CD4-positive, alpha-beta T cell treated with Interleukin-10 for 1 hour (primary cell): Measurements from ENCODE around the gene RNF44.
"Not testable (repeated sequence)": the region's sequence is repeated elsewhere in the genome, so short reads cannot be mapped to it uniquely, and the experiment has no call there.

ENCODE experiments used
- DNase-seq: peaks from one replicate; pipeline ENCODE4 v3.0.0-alpha.2; 2020

Gene RNF44

GRCh38 chr5:176515396-176515795, 21.8 kb downstream of the RNF44 start:
- DNase-seq, result no peak

DNA sequence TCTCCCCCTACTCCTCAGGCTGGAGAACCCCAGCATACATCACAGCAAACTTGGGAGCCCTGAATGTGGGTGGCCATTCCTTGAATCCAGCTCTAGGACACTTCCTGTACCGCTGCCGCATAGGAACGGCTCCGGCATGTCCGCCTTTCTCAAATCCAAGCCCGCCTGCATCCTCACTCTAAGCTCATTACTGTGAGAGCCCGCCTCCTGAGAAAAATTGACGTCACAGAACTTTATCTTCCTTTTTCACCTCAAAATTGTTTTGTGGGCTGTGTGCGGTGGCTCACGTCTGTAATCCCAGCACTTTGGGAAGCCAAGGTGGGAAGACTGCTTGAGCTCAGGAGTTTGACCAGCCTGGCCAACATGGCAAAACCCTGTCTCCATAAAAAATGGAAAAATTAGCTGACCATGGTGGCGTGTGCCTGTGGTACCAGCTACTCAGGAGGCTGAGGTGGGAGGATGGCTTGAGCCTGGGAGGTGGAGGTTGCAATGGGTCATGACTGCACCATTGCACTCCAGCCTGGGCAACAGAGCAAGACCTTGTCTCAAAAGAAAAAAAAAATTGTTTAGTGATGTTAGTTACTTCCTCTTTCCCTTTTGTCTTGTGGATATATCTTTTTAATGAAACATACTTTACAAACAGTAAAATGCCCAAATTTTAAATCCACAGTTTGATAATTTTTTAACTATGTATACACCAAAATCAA, 22.8 kb downstream of the RNF44 start:
- no peak for DNase-seq

GRCh38 chr5:176513788-176514187, 23.4 kb downstream of the RNF44 start:
- no peak for DNase-seq

- no peak for DNase-seq
Measured at GRCh38 chr5:176508603-176509002, 28.6 kb downstream of the RNF44 start.

GRCh38 chr5:176507911-176508310, 29.3 kb downstream of the RNF44 start:
- no peak for DNase-seq

GRCh38 chr5:176503496-176503895, 33.7 kb downstream of the RNF44 start:
- DNase-seq, result no peak

GRCh38 chr5:176501333-176501732, 35.9 kb downstream of the RNF44 start:
- DNase-seq, result no peak

DNA sequence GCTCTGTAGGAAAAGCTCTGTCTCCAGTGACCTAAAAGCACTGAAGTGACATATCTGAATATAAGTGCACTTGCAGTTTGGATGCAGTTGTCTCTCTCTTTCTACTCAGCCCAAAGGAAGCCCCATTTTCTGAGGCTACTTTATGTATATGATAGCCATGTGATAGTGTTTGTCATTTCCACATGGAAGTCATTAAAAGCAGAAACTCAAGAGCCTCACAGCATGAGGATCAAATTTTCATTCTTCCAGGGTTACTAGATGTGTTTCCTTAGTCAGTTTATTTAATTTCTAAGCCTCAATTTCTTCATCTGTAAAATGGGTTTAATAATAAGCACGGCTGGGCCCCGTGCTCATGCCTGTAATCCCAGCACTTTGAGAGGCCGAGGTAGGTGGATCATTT, 36.7 kb downstream of the RNF44 start:
- no peak for DNase-seq

- no peak for DNase-seq
Measured at GRCh38 chr5:176499273-176499672, 37.9 kb downstream of the RNF44 start.

GRCh38 chr5:176497852-176498251, 39.4 kb downstream of the RNF44 start:
- DNase-seq, result no peak

GRCh38 chr5:176492431-176492830, 44.8 kb downstream of the RNF44 start:
- no peak for DNase-seq

- DNase-seq, result no peak
Measured at GRCh38 chr5:176491901-176492300, 45.3 kb downstream of the RNF44 start.

GRCh38 chr5:176491101-176491502, 46.1 kb downstream of the RNF44 start:
- DNase-seq, result no peak

DNA sequence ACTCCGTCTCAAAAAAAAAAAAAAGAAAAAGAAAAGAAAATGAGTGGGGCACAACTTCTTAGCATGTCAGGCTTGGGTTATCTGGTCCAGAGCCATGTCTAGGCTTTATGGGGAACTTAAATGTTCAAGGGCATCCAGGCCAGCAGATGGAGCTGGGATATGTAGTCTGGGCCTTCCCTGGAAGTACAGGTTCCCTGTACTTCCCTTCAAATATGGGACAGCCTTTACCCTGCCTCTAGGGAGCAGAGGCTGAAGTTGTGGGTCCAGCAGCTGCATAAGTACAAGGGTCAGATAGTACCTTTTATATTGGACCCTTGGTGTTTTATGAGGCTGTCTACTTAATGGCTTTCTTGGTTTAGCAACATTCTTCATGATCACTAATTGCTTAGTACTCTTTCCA, 46.9 kb downstream of the RNF44 start:
- no peak for DNase-seq

DNA sequence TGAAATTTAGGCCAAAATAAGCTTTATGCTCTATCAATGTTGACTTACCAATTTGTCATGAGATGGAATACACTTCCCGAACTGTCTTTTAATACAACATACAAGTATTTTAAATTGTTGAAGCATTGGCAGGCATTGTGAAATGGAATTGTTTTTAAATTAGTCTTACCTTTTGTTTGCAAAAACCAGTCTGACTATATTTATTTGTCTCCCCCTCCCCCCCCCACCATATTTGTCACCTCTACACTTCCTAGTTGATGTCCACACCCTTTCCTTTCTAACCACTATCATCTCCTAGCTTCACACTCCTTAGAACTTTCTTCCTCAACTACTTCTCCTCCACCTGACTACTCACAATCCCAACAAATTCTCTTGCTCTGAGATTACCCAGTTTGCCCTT, 48.1 kb downstream of the RNF44 start:
- DNase-seq, result no peak

DNA sequence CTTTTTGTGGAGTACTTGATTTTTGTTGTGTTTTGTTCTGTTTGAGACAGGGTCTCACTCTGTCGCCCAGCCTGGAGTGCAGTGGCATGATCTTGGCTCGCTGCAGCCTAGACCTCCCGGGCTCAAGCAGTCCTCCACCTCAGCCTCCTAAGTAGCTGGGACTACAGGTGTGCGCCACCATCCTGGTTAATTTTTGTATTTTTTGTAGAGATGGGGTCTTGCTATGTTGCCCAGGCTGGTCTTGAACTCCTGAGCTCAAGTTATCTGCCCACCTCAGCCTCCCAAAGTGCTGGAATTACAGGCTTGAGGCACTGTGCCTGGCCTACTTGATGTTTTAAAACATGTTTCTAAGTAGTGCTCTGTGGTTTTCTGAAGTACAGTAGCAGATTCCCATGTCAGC, 50.0 kb downstream of the RNF44 start:
- DNase-seq, result not testable (repeated sequence)

DNA sequence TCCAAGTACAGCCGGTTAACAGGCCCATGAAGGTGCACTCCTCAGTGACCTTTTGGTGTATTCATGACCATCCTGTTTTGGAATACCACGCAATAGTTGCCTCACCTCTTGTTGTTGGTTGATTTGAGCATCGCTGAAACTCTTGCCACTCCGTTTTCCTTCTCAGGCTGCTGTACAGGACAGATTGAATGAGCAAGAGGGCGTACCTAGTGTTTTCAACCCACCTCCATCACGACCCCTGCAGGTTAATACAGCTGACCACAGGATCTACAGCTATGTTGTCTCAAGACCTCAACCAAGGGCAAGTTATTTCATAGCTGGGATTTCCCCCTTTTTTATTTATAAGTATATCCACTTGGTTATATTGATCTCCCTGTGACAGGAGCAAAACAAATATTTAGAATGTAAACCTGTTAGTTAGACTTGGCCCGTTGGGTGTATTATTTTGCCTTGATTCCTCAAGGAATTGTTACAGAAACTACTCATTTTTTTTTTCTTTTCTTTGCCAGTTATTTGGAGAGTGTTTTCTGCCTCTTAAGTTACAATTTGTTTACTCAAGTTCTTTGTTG, 50.9 kb downstream of the RNF44 start:
- no peak for DNase-seq

DNA sequence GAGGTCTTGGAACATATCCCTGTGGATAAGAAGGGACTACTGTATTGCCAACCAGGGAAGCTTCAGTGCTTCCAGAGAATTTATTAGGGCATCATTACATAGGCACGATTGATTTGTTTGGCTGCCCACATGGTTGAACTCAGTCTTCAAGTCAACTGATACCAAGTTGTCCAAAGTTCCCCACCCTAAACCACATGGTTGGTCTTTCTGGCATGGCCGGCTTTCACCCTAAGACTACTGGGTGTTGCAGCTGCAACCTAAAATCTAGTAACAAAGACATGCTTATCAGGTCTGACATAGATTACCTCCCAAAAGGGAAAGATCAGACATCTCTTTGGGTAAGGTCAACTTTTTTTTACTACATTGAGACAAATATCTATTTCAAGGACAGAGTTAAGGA, 52.0 kb downstream of the RNF44 start:
- no peak for DNase-seq

DNA sequence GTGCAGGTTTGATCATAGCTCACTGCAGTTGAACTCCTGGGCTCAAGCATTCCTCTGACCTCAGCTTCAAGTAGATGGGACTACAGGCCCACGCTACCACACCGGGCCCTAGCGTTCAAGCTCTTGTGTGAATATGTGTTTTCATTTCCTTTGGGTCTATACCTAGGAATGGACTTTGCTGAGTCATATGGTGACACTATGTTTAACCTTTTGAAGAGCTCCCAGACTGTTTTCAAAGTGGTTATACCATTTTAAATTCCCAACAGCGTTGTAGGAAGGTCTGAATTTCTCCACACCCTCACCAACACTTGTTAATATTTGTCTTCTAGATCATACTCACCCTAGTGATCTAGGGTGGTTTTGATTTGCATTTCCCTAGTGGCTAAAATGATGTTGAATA, 55.5 kb downstream of the RNF44 start:
- DNase-seq, result no peak
